Esophagus muscularis mucosa (tissue), 4 donors: ENCODE measurements around the gene DLK1. TPM values are rescaled to one million over a fixed set of nuclear protein-coding genes. Genes with fewer than 3 reads are reported as not detected.

Experiments used
- DNase-seq: peaks from one replicate; pipeline ENCODE4 v3.0.0-alpha.2; 2017; ENCODE audit errors: extremely low spot score
- H3K27ac ChIP-seq, 4 donors: fragments of 200-600 bp; sonication (generic); replicated peaks in 1 of 4; 1 replicate in 3 of 4; 2 replicates in 1 of 4; pipeline ENCODE4 v1.5.1; 2016 to 2019; ENCODE audit warnings: mild to moderate bottlenecking in 1 of 4
- H3K27me3 ChIP-seq, 4 donors: fragments of 200-600 bp; sonication (generic); one replicate each; pipeline versions ENCODE4 v1.5.1 to v1.6.0; 2016 to 2019
- H3K36me3 ChIP-seq, 4 donors: fragments of 200-600 bp; sonication (generic); one replicate each; pipeline ENCODE4 v1.5.1; 2016 to 2019
- H3K4me1 ChIP-seq, 4 donors: fragments of 200-600 bp; sonication (generic); one replicate each; pipeline ENCODE4 v1.5.1; 2016 to 2019
- H3K4me3 ChIP-seq, 4 donors: fragments of 200-600 bp; sonication (generic); 1 replicate in 2 of 4; 2 replicates in 2 of 4; pipeline ENCODE4 v1.5.1; 2016 to 2019; ENCODE audit warnings: mild to moderate bottlenecking in 4 of 4, moderate library complexity in 1 of 4
- H3K9me3 ChIP-seq, 4 donors: fragments of 200-600 bp; sonication (generic); 1 replicate in 3 of 4; 2 replicates in 1 of 4; pipeline ENCODE4 v1.5.1; 2016 to 2019
- CTCF ChIP-seq, 3 experiments: fragments of 200-600 bp in 2 of 3; fragments of 450-650 bp in 1 of 3; sonication (generic) in 2 of 3; IDR thresholded peaks; one replicate each; pipeline ENCODE4 v1.5.1; 2017 to 2019; ENCODE audit warnings: antibody characterized with exemption in 3 of 3, mild to moderate bottlenecking in 2 of 3, moderate library complexity in 1 of 3
- EP300 ChIP-seq: sonication (generic); formaldehyde crosslinking; IDR thresholded peaks from one replicate; pipeline ENCODE4 v1.6.1; 2017; ENCODE audit warnings: antibody characterized with exemption
- POLR2A ChIP-seq: fragments of 450-650 bp; IDR thresholded peaks from one replicate; pipeline ENCODE4 v1.6.1; 2017; ENCODE audit warnings: antibody characterized with exemption, moderate library complexity, mild to moderate bottlenecking, low read depth
- POLR2AphosphoS5 ChIP-seq, 2 donors: sonication (generic); formaldehyde crosslinking; IDR thresholded peaks; one replicate each; pipeline ENCODE4 v1.6.1; 2017; ENCODE audit warnings: antibody characterized with exemption in 2 of 2
- WGBS: methylation state at CpG from one replicate; pipeline ENCODE4 v1.1.5; 2018; 5-methylcytosine and 5-hydroxymethylcytosine counted together
- intact Hi-C: fragments of 100-400 bp; cut with DNase I; formaldehyde crosslinking; loops from one replicate; pipeline ENCODE4 v1.15.1; 2023
- total RNA-seq, 4 donors: library from RNA; depleted of rRNA; stranded (reverse); fragments of >200 nt; gene quantifications; one replicate each; pipeline versions ENCODE4 v1.1.0 to v1.2.1, GENCODE V29; 2016

Gene DLK1
- total RNA-seq, 4 donors from 2014 or later: 0.33 TPM; not detected in 3

GRCh38 chr14:100703386-100704220 lies 23.1 kb upstream of the DLK1 start:
- Histone ChIP-seq H3K27me3 (peaks cover 0 to 31% (median 1%) of the 10 kb centered on the region in 4 donors), H3K27ac (no peak overlapping the region), H3K36me3 (no peaks in the 10 kb centered on the region), H3K4me3 (no peak overlapping the region), H3K9me3 (no peaks in the 10 kb centered on the region), H3K4me1 (peaks cover 0 to 3% (median under 1%) of the 10 kb centered on the region in 4 donors)
- WGBS: 90% methylated on average over 21 of the region's 24 CpGs
- DNase-seq: no peak
- intact Hi-C loops: no loop called here
- TF ChIP-seq POLR2A (no peak), CTCF (IDR thresholded peaks at IDR 0.05) (no peak), POLR2AphosphoS5 (IDR thresholded peaks at IDR 0.05) (no peak), EP300 (no peak)

GRCh38 chr14:100706200-100706599 lies 20.5 kb upstream of the DLK1 start:
- Histone ChIP-seq H3K36me3 (no peaks in the 10 kb centered on the region), H3K4me1 (peaks cover 12 to 20% (median 14%) of the 10 kb centered on the region in 4 donors), H3K27ac (no peak overlapping the region), H3K27me3 (peaks cover 0 to 55% (median 5%) of the 10 kb centered on the region in 4 donors), H3K9me3 (no peaks in the 10 kb centered on the region), H3K4me3 (no peak overlapping the region)
- WGBS: 82% methylated on average over 13 of the region's 13 CpGs
- intact Hi-C loops: no loop called here
- TF ChIP-seq CTCF (IDR thresholded peaks at IDR 0.05): no peak
- no peak for TF ChIP-seq POLR2AphosphoS5 (IDR thresholded peaks at IDR 0.05)
- no peak for TF ChIP-seq POLR2A
- TF ChIP-seq EP300: no peak
- no peak for DNase-seq

- Histone ChIP-seq H3K27me3 (peaks cover 0 to 56% (median 5%) of the 10 kb centered on the region in 4 donors), H3K4me3 (no peak overlapping the region), H3K9me3 (no peaks in the 10 kb centered on the region), H3K36me3 (no peaks in the 10 kb centered on the region), H3K27ac (no peak overlapping the region), H3K4me1 (peaks cover 12 to 20% (median 14%) of the 10 kb centered on the region in 4 donors)
- no peak for DNase-seq
- 92% methylated on average over 5 of the region's 5 CpGs for whole genome bisulfite sequencing
- intact Hi-C loops: no loop called here
- no peak for TF ChIP-seq CTCF (IDR thresholded peaks at IDR 0.05)
- no peak for TF ChIP-seq POLR2AphosphoS5 (IDR thresholded peaks at IDR 0.05)
- TF ChIP-seq EP300: no peak
- no peak for TF ChIP-seq POLR2A
Measured at GRCh38 chr14:100706860-100707259, 19.8 kb upstream of the DLK1 start.

GRCh38 chr14:100708425-100709288 lies 18.0 kb upstream of the DLK1 start:
- H3K4me3 ChIP-seq: peak overlapping the region; percentile 30 to 38 (median 32)
- no peak for DNase-seq
- peak overlapping the region in 2 of 4 donors; percentile 43 to 49 for H3K27ac ChIP-seq
- TF ChIP-seq POLR2AphosphoS5 (IDR thresholded peaks at IDR 0.05) (peak; percentile 6 to 58), POLR2A (no peak)
- peaks cover 12 to 20% (median 14%) of the 10 kb centered on the region in 4 donors for H3K4me1 ChIP-seq
- intact Hi-C loops: no loop called here
- H3K9me3 ChIP-seq: no peaks in the 10 kb centered on the region
- WGBS: 49% methylated on average over 31 of the region's 40 CpGs
- peaks cover 0 to 68% (median 5%) of the 10 kb centered on the region in 4 donors for H3K27me3 ChIP-seq
- no peaks in the 10 kb centered on the region for H3K36me3 ChIP-seq
